ENCODE measurements around the gene KASH5. TPM values are rescaled to one million over a fixed set of nuclear protein-coding genes. Genes with fewer than 3 reads are reported as not detected.
"Not testable (repeated sequence)": the region's sequence is repeated elsewhere in the genome, so short reads cannot be mapped to it uniquely, and the experiment has no call there.

Gene KASH5
- total RNA-seq, 4 donors from 2014 or later, result not detected

DNA sequence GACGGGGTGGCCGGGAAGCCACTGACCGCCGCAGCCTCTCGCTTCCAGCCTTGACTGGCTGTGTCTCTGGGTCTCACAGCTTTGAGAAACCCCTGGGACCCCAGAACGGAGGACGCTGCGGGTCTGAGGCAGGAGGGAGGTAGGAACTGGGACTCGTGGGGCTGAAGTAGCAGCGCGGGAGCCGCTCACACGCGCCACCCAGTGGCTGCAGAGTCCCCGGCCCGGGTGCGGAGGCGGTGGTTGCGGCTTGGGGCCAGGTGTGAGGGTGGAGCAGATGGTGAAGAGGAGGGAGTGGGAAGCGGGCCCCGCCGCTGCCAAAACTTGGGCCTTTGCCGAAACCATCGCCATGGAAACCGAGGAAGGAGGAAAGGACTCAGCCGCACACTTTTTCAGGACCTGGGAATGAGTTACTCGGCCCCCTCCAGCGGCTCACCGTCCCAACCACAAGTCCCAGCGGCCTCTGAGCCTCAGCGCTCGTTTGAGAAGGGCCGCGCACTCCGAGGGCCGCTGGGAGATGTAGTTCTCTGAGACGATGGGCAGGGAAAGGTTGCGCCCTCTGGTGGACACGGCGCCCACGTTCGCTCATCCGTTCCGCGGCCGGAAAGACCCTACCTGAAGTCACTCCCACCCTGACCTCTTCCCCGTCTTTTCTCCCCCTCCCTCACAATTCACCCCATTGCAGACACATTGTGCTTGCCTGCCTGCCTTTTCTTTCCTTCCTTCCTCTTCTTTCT lies 55.5 kb downstream of the KASH5 start:
- Histone ChIP-seq H3K36me3 (peaks cover 12% of the 10 kb centered on the region), H3K4me1 (peaks cover 38% of the 10 kb centered on the region), H3K4me3 (peak overlapping the region; percentile 78), H3K27ac (peak overlapping the region; percentile 88), H3K27me3 (peaks cover 35% of the 10 kb centered on the region), H3K9me3 (no peaks in the 10 kb centered on the region)
- DNase-seq (ENCODE audit: low spot score in 2 of 2), result peak; percentile 96 to 97
- WGBS, result 1% methylated on average over 27 of the region's 47 CpGs
- no peak for TF ChIP-seq EP300 (IDR thresholded peaks at IDR 0.05)
- TF ChIP-seq, protein P1, sequence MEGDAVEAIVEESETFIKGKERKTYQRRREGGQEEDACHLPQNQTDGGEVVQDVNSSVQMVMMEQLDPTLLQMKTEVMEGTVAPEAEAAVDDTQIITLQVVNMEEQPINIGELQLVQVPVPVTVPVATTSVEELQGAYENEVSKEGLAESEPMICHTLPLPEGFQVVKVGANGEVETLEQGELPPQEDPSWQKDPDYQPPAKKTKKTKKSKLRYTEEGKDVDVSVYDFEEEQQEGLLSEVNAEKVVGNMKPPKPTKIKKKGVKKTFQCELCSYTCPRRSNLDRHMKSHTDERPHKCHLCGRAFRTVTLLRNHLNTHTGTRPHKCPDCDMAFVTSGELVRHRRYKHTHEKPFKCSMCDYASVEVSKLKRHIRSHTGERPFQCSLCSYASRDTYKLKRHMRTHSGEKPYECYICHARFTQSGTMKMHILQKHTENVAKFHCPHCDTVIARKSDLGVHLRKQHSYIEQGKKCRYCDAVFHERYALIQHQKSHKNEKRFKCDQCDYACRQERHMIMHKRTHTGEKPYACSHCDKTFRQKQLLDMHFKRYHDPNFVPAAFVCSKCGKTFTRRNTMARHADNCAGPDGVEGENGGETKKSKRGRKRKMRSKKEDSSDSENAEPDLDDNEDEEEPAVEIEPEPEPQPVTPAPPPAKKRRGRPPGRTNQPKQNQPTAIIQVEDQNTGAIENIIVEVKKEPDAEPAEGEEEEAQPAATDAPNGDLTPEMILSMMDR (IDR thresholded peaks at IDR 0.05), result peak; percentile 59 to 87
- TF ChIP-seq POLR2AphosphoS5 (IDR thresholded peaks at IDR 0.05), result peak in 1 of 3 donors; percentile 62
- TF ChIP-seq POLR2A (IDR thresholded peaks at IDR 0.05), result no peak

DNA sequence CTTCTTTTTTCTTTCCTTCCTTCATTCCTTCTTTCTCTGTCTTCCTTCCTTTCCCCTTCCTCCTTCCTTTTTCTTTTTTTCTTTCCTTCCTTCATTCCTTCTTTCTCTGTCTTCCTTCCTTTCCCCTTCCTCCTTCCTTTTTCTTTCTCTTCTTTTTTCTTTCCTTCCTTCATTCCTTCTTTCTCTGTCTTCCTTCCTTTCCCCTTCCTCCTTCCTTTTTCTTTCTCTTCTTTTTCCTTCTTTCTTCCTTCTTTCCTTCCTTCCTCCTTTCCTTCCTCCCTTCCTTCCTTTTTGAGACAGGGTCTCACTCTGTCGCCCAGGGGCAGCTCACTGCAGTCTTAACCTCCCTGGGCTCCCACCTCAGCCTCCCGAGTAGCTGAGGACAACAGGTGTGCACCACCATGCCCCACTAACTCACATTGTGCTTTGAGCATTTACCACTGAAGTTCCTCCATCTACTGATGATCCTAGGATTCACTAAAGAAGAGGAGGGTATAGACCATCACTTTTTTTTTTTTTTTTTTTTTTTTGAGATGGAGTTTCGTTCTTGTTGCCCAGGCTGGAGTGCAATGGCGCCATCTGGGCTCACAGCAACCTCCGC lies 56.2 kb downstream of the KASH5 start:
- DNase-seq (ENCODE audit: low spot score in 2 of 2); H3K27ac ChIP-seq; H3K9me3 ChIP-seq; H3K4me3 ChIP-seq: not testable (repeated sequence)
- peaks cover 28% of the 10 kb centered on the region for H3K27me3 ChIP-seq
- peaks cover 16% of the 10 kb centered on the region for H3K36me3 ChIP-seq
- peaks cover 40% of the 10 kb centered on the region for H3K4me1 ChIP-seq
- 72% methylated on average over 5 of the region's 5 CpGs for WGBS

DNA sequence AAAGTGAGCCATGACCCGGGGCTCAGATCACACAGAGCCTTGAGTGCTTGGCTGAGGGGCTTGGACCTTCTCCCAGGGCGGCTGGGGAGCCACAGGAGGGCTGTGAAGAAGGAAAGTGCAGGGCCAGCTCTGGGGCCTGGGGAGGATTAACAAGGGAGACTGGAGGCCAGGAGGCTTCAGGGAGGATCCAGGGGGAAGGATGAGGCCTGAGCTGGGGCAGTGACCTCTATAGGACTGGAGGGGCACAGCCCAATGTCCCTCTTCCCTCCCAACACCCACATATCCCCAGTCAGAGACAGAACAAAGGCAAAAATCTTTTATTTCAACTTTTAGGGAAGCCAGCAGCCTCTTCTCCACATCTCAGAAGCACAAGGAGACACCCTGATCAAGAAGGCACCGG lies 57.9 kb downstream of the KASH5 start:
- 82% methylated on average over 3 of the region's 3 CpGs for WGBS

DNA sequence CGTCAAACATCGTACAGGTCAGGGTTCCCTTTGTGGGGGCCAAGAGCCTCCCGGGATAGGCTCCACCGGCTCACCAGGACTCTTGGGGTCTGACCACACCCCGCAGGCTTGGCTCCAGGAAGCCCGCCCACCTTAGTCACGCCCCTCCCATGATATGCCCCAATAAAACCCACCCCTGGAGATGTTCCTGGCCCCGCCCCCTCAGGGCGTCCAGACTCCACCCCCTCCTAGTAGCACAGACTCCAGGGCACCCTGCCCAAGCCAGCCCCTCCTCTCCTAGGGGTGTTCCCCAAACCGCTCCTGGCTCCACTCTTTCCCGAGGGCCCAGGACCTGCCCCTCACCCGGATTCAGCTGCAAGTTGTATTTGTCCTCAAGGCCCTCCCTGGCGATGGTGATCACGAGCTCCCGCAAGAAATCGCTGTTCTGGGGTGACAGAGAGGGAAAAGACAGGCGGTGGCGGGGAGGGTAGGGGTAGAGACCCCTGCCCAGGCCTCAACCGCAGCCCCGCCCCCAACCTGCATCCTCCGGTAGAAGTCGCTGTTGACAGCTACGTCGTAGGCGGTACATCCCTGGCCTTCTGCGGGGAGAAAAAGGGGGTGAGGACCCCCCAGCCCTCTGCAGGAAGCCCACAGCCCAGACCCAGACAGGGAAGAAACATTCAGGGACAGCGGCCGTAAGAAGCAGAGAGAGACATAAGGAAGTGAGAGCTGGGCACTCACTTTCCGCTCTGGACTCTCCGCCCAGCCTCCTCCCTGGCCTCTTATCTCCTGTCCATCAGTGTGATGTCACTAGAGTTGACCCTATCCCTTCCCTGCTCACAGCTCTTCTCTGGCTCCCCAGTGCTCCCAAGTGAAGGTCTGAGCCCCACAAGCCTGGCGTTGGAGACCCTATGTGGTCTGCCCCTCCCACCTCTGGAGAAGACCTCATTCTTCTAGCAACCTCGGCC lies 59.7 kb downstream of the KASH5 start:
- H3K27ac ChIP-seq, result no peak overlapping the region
- H3K36me3 ChIP-seq, result peaks cover 18% of the 10 kb centered on the region
- no peaks in the 10 kb centered on the region for H3K27me3 ChIP-seq
- no peaks in the 10 kb centered on the region for H3K9me3 ChIP-seq
- WGBS, result 64% methylated on average over 30 of the region's 32 CpGs
- H3K4me1 ChIP-seq, result peaks cover 38% of the 10 kb centered on the region
- DNase-seq (ENCODE audit: low spot score in 2 of 2), result no peak
- H3K4me3 ChIP-seq, result no peak overlapping the region
- TF ChIP-seq EP300 (IDR thresholded peaks at IDR 0.05), result no peak
- TF ChIP-seq POLR2A (IDR thresholded peaks at IDR 0.05), result no peak
- no peak for TF ChIP-seq POLR2AphosphoS5 (IDR thresholded peaks at IDR 0.05)
- TF ChIP-seq, protein P1 (IDR thresholded peaks at IDR 0.05), result no peak

More for the DNA sequence above, 57.9 kb downstream of the KASH5 start:
- Histone ChIP-seq H3K9me3 (no peaks in the 10 kb centered on the region), H3K27me3 (peaks cover 14% of the 10 kb centered on the region), H3K4me1 (peaks cover 47% of the 10 kb centered on the region), H3K36me3 (peaks cover 18% of the 10 kb centered on the region), H3K27ac (no peak overlapping the region), H3K4me3 (no peak overlapping the region)
- TF ChIP-seq POLR2A (IDR thresholded peaks at IDR 0.05) (no peak), EP300 (IDR thresholded peaks at IDR 0.05) (no peak), POLR2AphosphoS5 (IDR thresholded peaks at IDR 0.05) (no peak)
- TF ChIP-seq, protein P1 (IDR thresholded peaks at IDR 0.05), result no peak
- no peak for DNase-seq (ENCODE audit: low spot score in 2 of 2)

DNA sequence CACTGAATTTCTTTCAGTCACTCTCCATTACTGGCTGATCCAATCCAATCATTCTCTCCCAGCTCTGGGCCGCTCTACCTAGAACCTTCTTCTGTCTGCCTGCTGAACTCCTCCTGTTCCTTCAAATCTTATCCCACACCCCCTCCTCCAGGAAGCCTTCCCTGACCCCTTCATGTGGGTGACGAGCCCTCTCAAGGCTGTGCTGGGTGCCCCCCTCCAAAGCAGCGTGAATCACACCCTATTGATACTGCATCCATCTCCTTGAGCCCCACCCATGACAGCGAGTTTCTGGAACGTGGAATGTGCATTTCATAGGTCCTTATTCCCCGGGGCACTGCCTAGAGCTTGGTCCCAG lies 60.4 kb downstream of the KASH5 start:
- H3K27ac ChIP-seq, result no peak overlapping the region
- TF ChIP-seq POLR2A (IDR thresholded peaks at IDR 0.05), result no peak
- no peak for TF ChIP-seq POLR2AphosphoS5 (IDR thresholded peaks at IDR 0.05)
- TF ChIP-seq, protein P1 (IDR thresholded peaks at IDR 0.05), result no peak
- TF ChIP-seq EP300 (IDR thresholded peaks at IDR 0.05), result no peak
- H3K36me3 ChIP-seq, result peaks cover 18% of the 10 kb centered on the region
- no peaks in the 10 kb centered on the region for H3K9me3 ChIP-seq
- no peak overlapping the region for H3K4me3 ChIP-seq
- 85% methylated on average over 6 of the region's 6 CpGs for WGBS
- no peaks in the 10 kb centered on the region for H3K27me3 ChIP-seq
- DNase-seq (ENCODE audit: low spot score in 2 of 2), result no peak
- H3K4me1 ChIP-seq, result peaks cover 35% of the 10 kb centered on the region
